Stimulated activated CD4-positive, alpha-beta T cell treated with anti-CD3 and anti-CD28 coated beads, Interleukin-2, amount 100 ng/mL, for 4 hours (primary cell): ENCODE data around the gene VSTM1.
"Not testable (repeated sequence)": the region's sequence is repeated elsewhere in the genome, so short reads cannot be mapped to it uniquely, and the experiment has no call there.

ENCODE experiments used
- DNase-seq: peaks from one replicate; pipeline ENCODE4 v3.0.0-alpha.2; 2020; ENCODE audit warnings: low read depth

Gene VSTM1

DNA sequence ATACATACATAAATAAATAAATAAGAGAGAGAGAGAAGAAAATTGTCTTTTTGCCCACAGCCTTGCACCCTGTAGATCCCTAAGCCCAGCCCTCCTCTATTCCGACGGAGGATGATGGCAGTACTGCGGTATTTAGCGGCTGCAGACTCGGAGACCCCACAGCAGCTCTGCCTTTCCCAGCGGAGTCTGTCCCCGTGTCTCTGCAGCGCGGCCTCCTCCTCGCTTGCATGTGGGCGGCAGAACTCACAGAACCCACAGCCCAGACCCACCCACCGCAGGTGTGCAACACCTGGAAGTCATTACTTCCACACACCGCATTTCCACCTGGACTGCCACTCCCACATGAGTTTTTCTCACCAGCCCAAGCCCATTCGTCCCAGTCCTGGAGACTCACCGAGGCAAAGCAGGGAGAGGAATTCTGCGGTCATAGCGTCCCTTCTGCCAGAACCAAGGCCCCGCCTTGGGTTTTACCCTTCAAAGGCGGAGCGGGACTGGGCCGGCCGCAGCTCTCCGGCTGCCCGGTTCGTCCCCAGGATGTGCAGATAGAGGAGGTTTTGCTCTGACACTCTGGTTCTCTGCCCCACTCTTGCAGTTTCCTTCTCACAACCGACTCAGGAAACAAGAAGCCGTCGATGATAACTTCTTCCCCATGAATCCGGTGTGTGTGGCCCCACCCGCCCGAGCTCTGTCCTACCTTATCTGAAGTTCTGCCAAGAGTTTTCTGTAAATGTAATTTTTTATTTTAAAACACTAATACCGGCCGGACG, at the start of gene VSTM1:
VSTM1 (minus strand) TSS at position 548 of the 767 bp plus-strand sequence; CDS start at position 428, 120 bp downstream.
- no peak for DNase-seq

DNA sequence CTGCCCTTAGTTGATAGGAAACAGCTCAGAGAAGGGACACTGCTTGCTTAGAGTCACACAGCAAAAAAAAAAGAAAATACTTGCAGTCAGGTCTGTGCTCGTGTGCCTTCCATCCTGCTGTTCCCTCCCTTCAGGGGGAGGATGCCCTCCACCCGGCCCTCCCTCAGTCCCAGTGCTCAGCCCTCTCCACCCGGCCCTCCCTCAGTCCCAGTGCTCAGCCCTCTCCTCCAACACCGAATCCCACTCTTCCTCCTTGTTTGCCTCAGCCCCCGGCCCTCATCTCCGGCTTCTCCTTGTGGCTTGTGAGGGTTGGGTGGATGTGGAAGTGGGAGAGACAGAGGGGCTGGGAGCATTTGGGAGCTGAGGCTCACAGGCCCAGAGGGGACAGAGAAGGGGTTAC, 46.0 kb upstream of the VSTM1 start:
- DNase-seq = no peak

DNA sequence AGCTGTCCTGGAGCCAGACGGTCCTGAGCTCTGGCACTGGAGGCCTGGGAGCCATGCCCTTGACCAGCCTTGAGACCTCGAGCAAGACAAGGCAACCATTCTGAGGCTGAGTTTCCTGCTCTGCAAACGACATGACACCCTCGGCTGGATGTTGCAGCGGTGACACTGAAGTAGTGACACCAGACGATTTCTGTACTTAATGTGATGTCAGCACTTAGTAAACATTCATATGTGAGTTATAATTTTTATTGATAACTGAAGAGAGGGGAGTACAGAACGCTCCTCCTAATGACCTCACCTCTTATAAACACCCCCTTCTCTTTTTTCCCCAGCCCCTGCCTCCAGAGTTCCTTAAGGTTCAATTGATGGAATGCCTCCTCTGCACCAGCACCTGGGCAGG, 44.8 kb upstream of the VSTM1 start:
- no peak for DNase-seq

- DNase-seq = no peak
Observed at GRCh38 chr19:54107876-54108490, 44.3 kb upstream of the VSTM1 start.

DNA sequence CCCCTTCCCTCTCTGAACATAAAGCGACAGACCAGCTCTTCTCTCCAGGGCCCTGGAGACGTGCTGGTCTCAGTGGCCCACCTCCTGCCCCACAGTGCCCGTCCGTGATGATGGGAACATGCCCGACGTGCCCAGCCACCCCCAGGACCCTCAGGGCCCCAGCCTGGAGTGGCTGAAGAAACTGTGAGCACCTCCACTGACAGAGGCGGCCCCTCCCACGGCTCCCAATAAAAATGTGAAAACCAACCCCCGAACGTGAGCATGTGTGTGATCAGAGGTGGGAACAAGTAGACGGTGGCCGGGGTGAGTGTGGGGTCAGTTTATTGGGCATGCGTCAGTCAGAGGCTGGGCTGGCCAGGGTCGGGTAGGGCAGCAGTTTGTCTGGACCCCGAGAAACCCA, 43.0 kb upstream of the VSTM1 start:
- no peak for DNase-seq

DNA sequence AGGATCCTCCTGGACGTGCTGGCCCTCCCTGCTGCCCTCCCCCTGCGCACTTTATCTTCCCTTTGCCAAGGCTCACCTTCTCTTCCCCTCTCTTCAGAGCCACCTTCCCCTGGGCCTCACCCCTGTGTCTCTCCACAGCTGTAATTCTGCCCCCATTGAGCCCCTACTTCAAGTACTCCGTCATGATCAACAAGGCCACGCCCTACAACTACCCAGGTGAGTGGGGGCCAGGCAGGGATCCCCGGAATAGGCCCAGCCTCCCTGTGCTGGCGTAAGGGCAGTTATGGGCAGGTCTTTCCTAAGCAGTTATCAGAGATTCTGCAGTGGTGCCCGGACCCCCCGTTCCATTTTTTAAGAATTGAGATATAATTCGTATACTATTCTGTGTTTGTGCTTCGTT, 42.1 kb upstream of the VSTM1 start:
- no peak for DNase-seq

GRCh38 chr19:54104998-54105715, 41.5 kb upstream of the VSTM1 start:
- DNase-seq = no peak

GRCh38 chr19:54102421-54103169, 38.9 kb upstream of the VSTM1 start, which contains the start of gene NDUFA3:
Gene NDUFA3 (plus strand): TSS chr19:54102855. CDS start chr19:54102879, 24 bp downstream.
- peak; percentile 96 for DNase-seq

GRCh38 chr19:54100561-54100960, 36.9 kb upstream of the VSTM1 start, which contains the start of gene OSCAR:
Gene OSCAR (minus strand): TSS chr19:54100803. CDS start chr19:54100792, 11 bp downstream.
- DNase-seq = no peak

- not testable (repeated sequence) for DNase-seq
Observed at GRCh38 chr19:54099903-54100255, 36.2 kb upstream of the VSTM1 start.

DNA sequence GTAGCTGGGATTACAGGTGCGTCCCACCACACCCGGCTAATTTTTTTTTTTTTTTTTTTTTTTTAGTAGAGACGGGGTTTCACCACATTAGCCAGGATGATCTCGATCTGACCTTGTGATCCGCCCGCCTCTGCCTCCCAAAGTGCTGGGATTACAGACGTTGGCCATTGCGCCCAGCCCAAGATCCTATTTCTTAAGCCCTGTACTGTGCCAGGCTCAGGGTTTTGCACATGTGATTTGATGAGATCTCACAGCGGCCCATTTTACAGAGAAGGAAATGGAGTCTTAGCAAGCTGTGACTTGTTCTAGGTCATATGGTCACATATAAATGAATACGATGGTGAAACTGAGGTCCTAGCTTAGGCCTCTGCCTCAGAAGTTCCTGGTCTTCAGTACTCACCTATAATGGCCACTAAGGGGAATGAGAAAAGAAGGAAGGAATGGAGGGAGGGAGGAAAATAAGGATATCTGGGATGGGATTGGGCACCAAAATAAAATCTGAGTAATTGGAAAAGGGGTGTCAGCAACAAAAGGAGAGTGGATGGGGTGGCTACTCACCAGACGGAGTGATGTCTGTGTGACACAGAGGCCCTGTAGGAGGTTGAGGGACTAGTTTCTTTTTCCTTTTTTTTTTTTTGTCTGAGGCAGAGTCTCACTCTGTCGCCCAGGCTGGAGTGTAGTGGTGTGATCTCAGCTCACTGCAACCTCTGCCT, 35.6 kb upstream of the VSTM1 start:
- no peak for DNase-seq

GRCh38 chr19:54096617-54097106, 33.0 kb upstream of the VSTM1 start:
- DNase-seq = no peak

DNA sequence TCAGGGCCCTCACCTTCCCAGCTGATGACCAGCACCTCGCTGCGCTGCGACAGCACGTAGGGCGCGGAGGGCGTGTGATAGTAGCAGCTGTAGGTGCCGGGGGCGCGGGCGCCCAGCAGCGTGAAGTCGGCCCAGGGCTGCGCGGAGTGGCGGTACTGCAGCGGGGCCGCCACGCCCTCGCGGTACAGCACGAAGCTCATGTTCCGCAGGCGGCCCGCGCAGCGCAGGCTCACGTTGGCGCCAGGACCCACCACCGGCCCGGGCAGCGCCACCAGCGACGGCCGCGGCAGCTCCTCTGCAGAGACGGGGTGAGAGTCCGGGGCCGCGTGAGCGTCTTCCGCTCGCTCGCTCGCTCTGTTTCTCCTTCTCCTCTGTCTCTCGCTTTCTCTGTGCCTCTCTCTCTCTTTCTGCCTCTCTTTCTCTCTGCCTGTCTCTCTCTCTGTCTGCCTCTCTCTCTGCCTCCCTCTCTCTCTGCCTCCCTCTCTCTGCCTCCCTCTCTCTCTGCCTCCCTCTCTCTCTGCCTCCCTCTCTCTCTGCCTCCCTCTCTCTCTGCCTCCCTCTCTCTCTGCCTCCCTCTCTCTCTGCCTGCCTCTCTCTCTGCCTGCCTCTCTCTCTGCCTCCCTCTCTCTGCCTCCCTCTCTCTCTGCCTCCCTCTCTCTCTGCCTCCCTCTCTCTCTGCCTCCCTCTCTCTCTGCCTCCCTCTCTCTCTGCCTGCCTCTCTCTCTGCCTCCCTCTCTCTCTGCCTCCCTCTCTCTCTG, 32.3 kb upstream of the VSTM1 start:
- DNase-seq = not testable (repeated sequence)

DNA sequence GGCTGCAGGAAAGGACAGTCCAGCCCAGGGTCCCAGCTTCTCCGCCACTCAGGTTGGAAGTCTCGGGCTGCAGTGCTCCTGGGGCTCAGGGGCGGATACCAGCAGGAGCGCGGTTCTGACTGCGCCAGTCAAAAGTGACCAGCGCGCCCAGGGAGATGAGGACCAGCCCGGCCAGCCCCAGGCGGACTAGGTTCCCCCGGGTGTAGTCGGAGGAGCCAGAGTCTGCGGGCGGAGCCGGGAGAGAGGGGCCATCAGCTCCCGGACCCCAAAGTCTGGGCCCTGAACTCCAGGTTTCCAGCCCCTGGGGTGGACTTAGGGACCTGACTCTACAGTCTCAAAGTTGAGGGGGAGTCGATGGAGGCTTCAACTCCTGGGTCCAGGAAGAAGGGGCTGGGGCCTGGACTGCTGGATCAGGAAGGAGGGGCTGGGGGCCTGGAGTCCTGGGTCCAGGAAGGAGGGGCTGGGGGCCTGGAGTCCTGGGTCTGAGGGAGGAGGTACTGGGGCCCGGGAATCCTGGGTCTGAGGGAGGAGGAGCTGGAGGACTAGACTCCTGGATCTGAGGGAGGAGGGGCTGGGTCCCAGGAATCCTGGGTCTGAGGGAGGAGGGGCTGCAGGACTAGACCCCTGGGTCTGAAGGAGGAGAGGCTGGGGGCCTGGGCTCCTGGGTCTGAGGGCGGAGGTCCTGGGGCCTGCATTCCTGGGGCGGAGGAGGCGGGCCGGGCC, 31.6 kb upstream of the VSTM1 start:
- DNase-seq = no peak

- DNase-seq = no peak
Observed at GRCh38 chr19:54094426-54095000, 30.8 kb upstream of the VSTM1 start.

- no peak for DNase-seq
Observed at GRCh38 chr19:54084410-54084809, 20.7 kb upstream of the VSTM1 start.

DNA sequence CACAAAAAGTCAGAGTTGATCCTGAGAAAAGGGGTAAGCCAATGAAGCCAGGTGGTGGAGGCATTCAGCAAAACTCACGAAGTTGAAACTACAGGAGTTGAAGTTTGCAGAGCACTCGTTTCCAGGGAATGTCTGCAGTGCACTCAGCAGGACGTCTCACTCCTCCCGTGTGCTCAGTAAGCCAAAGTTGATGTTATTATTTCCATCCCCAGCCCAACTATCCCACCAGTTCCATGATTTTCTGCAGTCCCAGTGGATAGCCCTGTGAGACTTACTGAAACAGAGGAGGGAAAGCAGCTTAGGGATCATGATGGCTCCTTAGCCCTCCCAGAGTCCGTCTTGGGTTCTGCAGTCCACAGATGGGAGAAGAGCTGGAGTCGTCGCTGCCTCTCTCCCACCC, 17.3 kb upstream of the VSTM1 start, which contains the start of gene TARM1:
TARM1 (minus strand) TSS at position 334 of the 400 bp plus-strand sequence; CDS start at position 309, 25 bp downstream.
- no peak for DNase-seq

GRCh38 chr19:54077334-54077733, 13.6 kb upstream of the VSTM1 start:
- DNase-seq = no peak

- DNase-seq = no peak
Observed at GRCh38 chr19:54074851-54075250, 11.2 kb upstream of the VSTM1 start.
